CD4-positive, alpha-beta T cell (primary cell): ENCODE data around the gene DAP. TPM values are rescaled to one million over a fixed set of nuclear protein-coding genes. Genes with fewer than 3 reads are reported as not detected.

Source experiments
- ATAC-seq: fragments of 200-7000 bp; cut with Tn5 transposase; one replicate; pipeline ENCODE4 v1.10.0; 2022; ENCODE audit warnings: mild to moderate bottlenecking; ENCODE audit not compliant: poor library complexity
- CTCF ChIA-PET: fragments of 350-600 bp; sonication (Branson Sonifier 250); formaldehyde crosslinking; loops from one replicate; lab custom pipeline; 2021; ENCODE audit warnings: antibody characterized with exemption, inconsistent platforms; lab: Charles Lee
- POLR2A ChIA-PET: fragments of 350-600 bp; sonication (Branson Sonifier 250); formaldehyde crosslinking; loops from one replicate; lab custom pipeline; 2021; ENCODE audit warnings: antibody characterized with exemption, inconsistent platforms; lab: Charles Lee
- DNase-seq, 14 experiments: peaks; one replicate each; pipeline ENCODE4 v3.0.0-alpha.2; 2013 to 2020; ENCODE audit warnings: mixed read lengths in 2 of 14
- H3K27ac ChIP-seq, 2 donors: one replicate each; pipeline versions ENCODE4 v1.5.1 to v1.7.0; 2013; ENCODE audit warnings: low read length in 2 of 2, low read depth in 1 of 2, mild to moderate bottlenecking in 1 of 2
- H3K27me3 ChIP-seq, 2 experiments: 1 replicate in 1 of 2; 2 replicates in 1 of 2; pipeline versions ENCODE4 v1.6.1 to v1.7.0; 2013; ENCODE audit warnings: low read length in 2 of 2, control low read depth in 1 of 2, mild to moderate bottlenecking in 1 of 2, moderate library complexity in 1 of 2; ENCODE audit not compliant: insufficient read depth in 2 of 2, control insufficient read depth in 1 of 2
- H3K36me3 ChIP-seq: one replicate; pipeline ENCODE4 v1.6.1; 2013; ENCODE audit warnings: low read length, control low read depth; ENCODE audit not compliant: insufficient read depth
- H3K4me1 ChIP-seq: one replicate; pipeline ENCODE4 v1.6.1; 2013; ENCODE audit warnings: low read length, control low read depth; ENCODE audit not compliant: insufficient read depth
- H3K4me3 ChIP-seq: one replicate; pipeline ENCODE4 v1.5.1; 2013; ENCODE audit warnings: mild to moderate bottlenecking, low read length, moderate library complexity
- H3K9me3 ChIP-seq, 2 experiments: 1 replicate in 1 of 2; 2 replicates in 1 of 2; pipeline versions ENCODE4 v1.6.1 to v1.7.0; 2013; ENCODE audit warnings: low read length in 2 of 2, mild to moderate bottlenecking in 2 of 2, control low read depth in 1 of 2, moderate library complexity in 1 of 2; ENCODE audit not compliant: control insufficient read depth in 1 of 2, insufficient read depth in 1 of 2
- H3K27ac Mint-ChIP-seq: one replicate; pipeline ENCODE4 v1.8.0; 2020; ENCODE audit warnings: mixed read lengths
- H3K27me3 Mint-ChIP-seq: one replicate; pipeline ENCODE4 v1.8.0; 2021; ENCODE audit warnings: mixed read lengths
- H3K36me3 Mint-ChIP-seq: one replicate; pipeline ENCODE4 v1.8.0; 2021; ENCODE audit warnings: low read depth, mixed read lengths
- H3K4me1 Mint-ChIP-seq: one replicate; pipeline ENCODE4 v1.8.0; 2021; ENCODE audit warnings: low read depth, mixed read lengths
- H3K4me3 Mint-ChIP-seq: one replicate; pipeline ENCODE4 v1.8.0; 2020; ENCODE audit warnings: mild to moderate bottlenecking, mixed read lengths
- H3K9me3 Mint-ChIP-seq: one replicate; pipeline ENCODE4 v1.8.0; 2020; ENCODE audit warnings: mixed read lengths
- CTCF ChIP-seq: fragments of 200-600 bp; IDR thresholded peaks from one replicate; pipeline ENCODE4 v1.8.0; 2022; ENCODE audit warnings: antibody characterized with exemption, mild to moderate bottlenecking
- intact Hi-C, 2 experiments: fragments of 100-400 bp; cut with DNase I in 1 of 2; cut with micrococcal nuclease in 1 of 2; formaldehyde crosslinking; loops; one replicate each; pipeline versions ENCODE4 v1.15.1 to v1.9.0; 2023 to 2025; cut with DNase I, micrococcal nuclease
- total RNA-seq, 174 experiments: library from RNA in 2 of 174; stranded (reverse) in 2 of 174; gene quantifications; one replicate each; pipeline ENCODE4 v1.2.3 and lab custom pipeline; 2021 to 2026

The DAP gene
- total RNA-seq, 2 experiments from 2014 or later = 33.6 to 35.2 TPM

GRCh38 chr5:10715605-10716290, 45.3 kb downstream of the DAP start:
- H3K27me3 ChIP-seq = no peaks in the 10 kb centered on the region
- intact Hi-C loops = no loop called here
- DNase-seq (no peak), ATAC-seq (no peak)
- Mint-ChIP-seq H3K9me3 (no peaks in the 10 kb centered on the region), H3K27me3 (no peaks in the 10 kb centered on the region), H3K36me3 (peaks cover 66% of the 10 kb centered on the region), H3K4me3 (no peak overlapping the region), H3K27ac (no peak overlapping the region), H3K4me1 (peaks cover 13% of the 10 kb centered on the region)
- no peak for TF ChIP-seq CTCF
- ChIA-PET CTCF (no interaction called here), POLR2A (no interaction called here)
- H3K27ac ChIP-seq = no peak overlapping the region
- H3K9me3 ChIP-seq = no peaks in the 10 kb centered on the region
- H3K4me1 ChIP-seq = no peaks in the 10 kb centered on the region
- no peak overlapping the region for H3K4me3 ChIP-seq
- peaks cover 8% of the 10 kb centered on the region for H3K36me3 ChIP-seq

- H3K27me3 Mint-ChIP-seq = no peaks in the 10 kb centered on the region
- peaks cover 19% of the 10 kb centered on the region for H3K4me1 Mint-ChIP-seq
- H3K4me3 Mint-ChIP-seq = no peak overlapping the region
- DNase-seq (no peak), ATAC-seq (no peak)
- ChIA-PET POLR2A (no interaction called here), CTCF (no interaction called here)
- Histone ChIP-seq H3K4me1 (no peaks in the 10 kb centered on the region), H3K27me3 (no peaks in the 10 kb centered on the region), H3K27ac (no peak overlapping the region), H3K9me3 (no peaks in the 10 kb centered on the region), H3K36me3 (peaks cover 17% of the 10 kb centered on the region), H3K4me3 (no peak overlapping the region)
- H3K36me3 Mint-ChIP-seq = peaks cover 49% of the 10 kb centered on the region
- no peaks in the 10 kb centered on the region for H3K9me3 Mint-ChIP-seq
- intact Hi-C loops = no loop called here
- no peak for TF ChIP-seq CTCF
- no peak overlapping the region for H3K27ac Mint-ChIP-seq
These were observed 48.3 kb downstream of the DAP start for GRCh38 chr5:10712574-10713366.

GRCh38 chr5:10711562-10711961, 49.5 kb downstream of the DAP start:
- POLR2A ChIA-PET = no interaction called here
- no peaks in the 10 kb centered on the region for H3K27me3 Mint-ChIP-seq
- H3K4me1 Mint-ChIP-seq = peaks cover 29% of the 10 kb centered on the region
- H3K27ac Mint-ChIP-seq = no peak overlapping the region
- no peak overlapping the region for H3K4me3 Mint-ChIP-seq
- ATAC-seq (no peak), DNase-seq (no peak)
- Histone ChIP-seq H3K27ac (no peak overlapping the region), H3K9me3 (no peaks in the 10 kb centered on the region), H3K27me3 (no peaks in the 10 kb centered on the region), H3K4me3 (no peak overlapping the region), H3K36me3 (peaks cover 13% of the 10 kb centered on the region), H3K4me1 (no peaks in the 10 kb centered on the region)
- H3K9me3 Mint-ChIP-seq = no peaks in the 10 kb centered on the region
- intact Hi-C loops = no loop called here
- no peak for TF ChIP-seq CTCF
- peaks cover 44% of the 10 kb centered on the region for H3K36me3 Mint-ChIP-seq
- CTCF ChIA-PET = no interaction called here
